Osteoblast (primary cell): ENCODE results near the gene ATAD3C. TPM values are rescaled to one million over a fixed set of nuclear protein-coding genes. Genes with fewer than 3 reads are reported as not detected.
A peak's percentile ranks its signal among the peaks of the same experiment; 100 is the strongest.
"Not testable (repeated sequence)": the region's sequence is repeated elsewhere in the genome, so short reads cannot be mapped to it uniquely, and the experiment has no call there.

Source experiments
- DNase-seq: peaks from one replicate; pipeline ENCODE4 v3.0.0; 2011; ENCODE audit warnings: low spot score, mixed read lengths; ENCODE audit not compliant: insufficient read length; ENCODE audit errors: missing footprints
- H2AFZ ChIP-seq: 2 replicates; pipeline ENCODE4 v1.6.0; 2011; ENCODE audit warnings: mild to moderate bottlenecking, low read length
- H3K27ac ChIP-seq: 2 replicates; pipeline ENCODE4 v1.5.1; 2011; ENCODE audit warnings: mild to moderate bottlenecking, low read depth, low read length, moderate library complexity
- H3K27me3 ChIP-seq: 2 replicates; pipeline ENCODE4 v1.6.0; 2012; ENCODE audit warnings: mild to moderate bottlenecking, control low read depth, inconsistent platforms, low read length, moderate library complexity; ENCODE audit not compliant: insufficient read depth
- H3K36me3 ChIP-seq: 2 replicates; pipeline ENCODE4 v1.5.1; 2011; ENCODE audit warnings: mild to moderate bottlenecking, low read length, control low read depth, moderate library complexity; ENCODE audit not compliant: insufficient read depth
- H3K4me1 ChIP-seq: 2 replicates; pipeline ENCODE4 v1.5.1; 2011; ENCODE audit warnings: mild to moderate bottlenecking, low read length, control low read depth, moderate library complexity; ENCODE audit not compliant: insufficient read depth
- H3K4me2 ChIP-seq: 2 replicates; pipeline ENCODE4 v1.6.0; 2011; ENCODE audit warnings: mild to moderate bottlenecking, low read length; ENCODE audit not compliant: insufficient read depth
- H3K4me3 ChIP-seq: fragments of 200-600 bp; sonication (generic); 3 replicates; pipeline ENCODE4 v1.5.1; 2012; ENCODE audit warnings: mild to moderate bottlenecking, low read length, inconsistent platforms; ENCODE audit not compliant: insufficient read depth
- H3K79me2 ChIP-seq: 2 replicates; pipeline ENCODE4 v1.6.0; 2012; ENCODE audit warnings: mild to moderate bottlenecking, low read length, control low read depth, inconsistent platforms; ENCODE audit not compliant: insufficient read depth
- H3K9me3 ChIP-seq: 2 replicates; pipeline ENCODE4 v1.5.1; 2011; ENCODE audit warnings: low read depth, low read length, control low read depth
- H4K20me1 ChIP-seq: 2 replicates; pipeline ENCODE4 v1.6.0; 2012; ENCODE audit warnings: mild to moderate bottlenecking, low read length, control low read depth; ENCODE audit not compliant: insufficient read depth
- total RNA-seq: library from RNA; depleted of rRNA; stranded (reverse); fragments of >200 nt; gene quantifications from 2 replicates; pipeline ENCODE4 v1.2.3, GENCODE V29; 2012
- TF ChIP-seq, protein P1 (sequence below): IDR thresholded peaks from 2 replicates; pipeline ENCODE4 v1.5.1; 2011; ENCODE audit warnings: mild to moderate bottlenecking, low read depth, low read length, moderate library complexity; ENCODE audit errors: extremely low read depth

Gene ATAD3C
- total RNA-seq, 1 donor: under 0.01 TPM

DNA sequence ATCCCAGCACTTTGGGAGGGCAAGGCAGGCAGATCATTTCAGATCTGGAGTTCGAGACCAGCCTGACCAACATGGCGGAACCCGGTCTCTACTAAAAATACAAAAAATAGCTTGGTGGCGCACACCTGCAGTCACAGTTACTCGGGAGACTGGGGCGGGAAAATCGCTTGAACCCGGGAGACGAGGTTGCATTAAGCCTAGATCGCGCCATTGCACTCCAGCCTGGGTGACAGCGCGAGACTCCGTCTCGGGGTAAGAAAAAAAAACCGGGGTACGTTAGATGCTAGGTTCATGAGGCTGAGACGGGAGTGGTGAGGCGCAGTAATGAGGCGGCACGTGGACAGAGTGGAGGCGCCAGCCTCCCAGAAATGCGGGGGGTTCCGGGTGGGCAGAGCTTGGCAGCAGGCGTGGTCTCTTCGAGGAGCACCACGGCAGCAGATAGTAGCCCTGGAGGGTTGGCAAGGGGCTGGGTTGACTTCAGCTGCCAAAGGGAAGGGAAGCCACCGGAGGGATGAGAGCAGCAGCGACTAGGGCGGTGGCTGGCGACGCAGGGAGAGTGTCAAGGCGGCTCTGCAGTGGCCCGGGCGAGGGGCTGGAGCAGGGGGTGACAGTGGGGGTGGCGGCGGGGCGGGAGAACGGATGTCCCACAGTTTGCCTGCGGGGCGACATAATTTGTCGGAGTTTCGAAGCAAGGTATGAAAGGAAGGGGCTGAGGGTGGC, 43.2 kb upstream of the ATAD3C start:
- DNase-seq: peak; percentile 86

DNA sequence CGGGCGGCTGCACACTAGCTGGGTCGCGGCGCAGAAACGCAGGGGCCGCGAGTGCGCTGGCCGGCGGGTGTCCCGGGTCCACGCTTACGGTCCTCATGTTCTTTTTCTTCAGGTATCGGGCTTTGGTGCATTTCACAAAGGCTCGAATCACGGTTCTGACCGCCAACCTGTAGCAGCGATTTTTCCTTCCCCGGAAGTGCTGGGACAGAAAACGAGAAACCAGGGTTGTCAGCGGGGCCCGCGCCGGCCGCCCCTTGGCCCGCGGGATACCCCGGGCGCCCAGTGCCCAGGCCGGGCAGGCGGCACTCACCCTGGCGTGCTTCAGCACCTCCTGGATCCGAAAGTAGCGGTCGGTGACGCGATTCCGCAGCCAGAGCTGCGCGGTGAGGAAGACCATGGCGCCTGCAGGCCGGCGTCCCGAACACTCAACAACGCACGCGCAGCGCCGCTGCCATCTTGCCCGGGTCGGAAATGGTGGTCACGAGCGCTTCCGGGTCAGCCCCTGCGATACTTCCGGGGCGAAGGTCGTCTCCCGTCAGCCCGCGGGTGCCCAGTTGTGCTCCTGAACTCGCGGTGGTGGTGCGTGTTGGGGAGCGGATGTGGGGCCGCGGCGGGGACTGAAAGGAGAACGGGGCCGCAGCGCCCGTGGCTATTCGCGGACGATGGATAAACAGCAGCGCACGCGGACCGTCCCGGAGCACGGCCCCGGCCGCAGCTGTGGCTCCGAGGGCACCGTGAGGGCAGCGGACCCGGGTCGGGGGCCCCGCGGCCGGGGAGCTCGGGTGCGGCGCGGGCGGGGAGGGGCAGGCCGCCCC, 42.5 kb upstream of the ATAD3C start, which contains the start of gene MRPL20:
Gene MRPL20 (minus strand): TSS at position 473 of the 815 bp plus-strand sequence. CDS start 76 bp downstream, at position 397.
- peaks cover 62% of the 10 kb centered on the region for H3K79me2 ChIP-seq
- peak within 1 kb of the TSS; percentile 88 for H2AFZ ChIP-seq
- H3K4me2 ChIP-seq: peak within 1 kb of the TSS; percentile 92
- H3K36me3 ChIP-seq: peaks cover 32% of the 10 kb centered on the region
- H3K4me1 ChIP-seq: peaks cover 17% of the 10 kb centered on the region
- peak within 1 kb of the TSS; percentile 76 for H3K27ac ChIP-seq
- H4K20me1 ChIP-seq: peaks cover 23% of the 10 kb centered on the region
- peak within 1 kb of the TSS; percentile 98 for H3K4me3 ChIP-seq
- H3K9me3 ChIP-seq: no peaks in the 10 kb centered on the region
- DNase-seq: peak; percentile 100
- H3K27me3 ChIP-seq: no peaks in the 10 kb centered on the region
- TF ChIP-seq, protein P1, sequence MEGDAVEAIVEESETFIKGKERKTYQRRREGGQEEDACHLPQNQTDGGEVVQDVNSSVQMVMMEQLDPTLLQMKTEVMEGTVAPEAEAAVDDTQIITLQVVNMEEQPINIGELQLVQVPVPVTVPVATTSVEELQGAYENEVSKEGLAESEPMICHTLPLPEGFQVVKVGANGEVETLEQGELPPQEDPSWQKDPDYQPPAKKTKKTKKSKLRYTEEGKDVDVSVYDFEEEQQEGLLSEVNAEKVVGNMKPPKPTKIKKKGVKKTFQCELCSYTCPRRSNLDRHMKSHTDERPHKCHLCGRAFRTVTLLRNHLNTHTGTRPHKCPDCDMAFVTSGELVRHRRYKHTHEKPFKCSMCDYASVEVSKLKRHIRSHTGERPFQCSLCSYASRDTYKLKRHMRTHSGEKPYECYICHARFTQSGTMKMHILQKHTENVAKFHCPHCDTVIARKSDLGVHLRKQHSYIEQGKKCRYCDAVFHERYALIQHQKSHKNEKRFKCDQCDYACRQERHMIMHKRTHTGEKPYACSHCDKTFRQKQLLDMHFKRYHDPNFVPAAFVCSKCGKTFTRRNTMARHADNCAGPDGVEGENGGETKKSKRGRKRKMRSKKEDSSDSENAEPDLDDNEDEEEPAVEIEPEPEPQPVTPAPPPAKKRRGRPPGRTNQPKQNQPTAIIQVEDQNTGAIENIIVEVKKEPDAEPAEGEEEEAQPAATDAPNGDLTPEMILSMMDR: no peak

More for the DNA sequence above, 43.2 kb upstream of the ATAD3C start:
- peak overlapping the region; percentile 88 for H2AFZ ChIP-seq
- H3K27me3 ChIP-seq: no peaks in the 10 kb centered on the region
- H4K20me1 ChIP-seq: peaks cover 27% of the 10 kb centered on the region
- peak overlapping the region; percentile 92 for H3K4me2 ChIP-seq
- peaks cover 37% of the 10 kb centered on the region for H3K36me3 ChIP-seq
- peak overlapping the region; percentile 98 for H3K4me3 ChIP-seq
- H3K9me3 ChIP-seq: no peaks in the 10 kb centered on the region
- peaks cover 70% of the 10 kb centered on the region for H3K79me2 ChIP-seq
- TF ChIP-seq, protein P1: no peak
- peak overlapping the region; percentile 76 for H3K27ac ChIP-seq
- peaks cover 18% of the 10 kb centered on the region for H3K4me1 ChIP-seq

- Histone ChIP-seq H3K9me3 (no peaks in the 10 kb centered on the region), H3K4me1 (peaks cover 17% of the 10 kb centered on the region), H3K4me2 (peak overlapping the region; percentile 92), H3K27me3 (no peaks in the 10 kb centered on the region), H3K27ac (peak overlapping the region; percentile 76), H3K4me3 (peak overlapping the region; percentile 98), H3K79me2 (peaks cover 57% of the 10 kb centered on the region), H4K20me1 (peaks cover 17% of the 10 kb centered on the region), H3K36me3 (peaks cover 26% of the 10 kb centered on the region), H2AFZ (peak overlapping the region; percentile 83)
- TF ChIP-seq, protein P1: no peak
- peak; percentile 95 for DNase-seq
These were observed 41.7 kb upstream of the ATAD3C start for GRCh38 chr1:1407636-1408318.

DNA sequence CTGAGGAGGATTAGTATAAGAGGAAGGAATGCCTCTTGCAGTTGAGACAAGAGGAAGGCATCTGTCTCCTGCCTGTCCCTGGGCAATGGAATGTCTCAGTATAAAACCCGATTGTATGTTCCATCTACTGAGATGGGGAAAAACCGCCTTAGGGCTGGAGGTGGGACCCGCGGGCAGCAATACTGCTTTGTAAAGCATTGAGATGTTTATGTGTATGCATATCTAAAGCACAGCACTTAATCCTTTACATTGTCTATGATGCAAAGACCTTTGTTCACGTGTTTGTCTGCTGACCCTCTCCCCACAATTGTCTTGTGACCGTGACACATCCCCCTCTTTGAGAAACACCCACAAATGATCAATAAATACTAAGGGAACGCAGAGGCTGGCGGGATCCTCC, 39.3 kb upstream of the ATAD3C start:
- not testable (repeated sequence) for H3K4me3 ChIP-seq, H2AFZ ChIP-seq, H3K4me2 ChIP-seq, H3K27me3 ChIP-seq, H3K27ac ChIP-seq, DNase-seq, H3K36me3 ChIP-seq, H3K9me3 ChIP-seq
- H3K79me2 ChIP-seq: peaks cover 43% of the 10 kb centered on the region
- peaks cover 15% of the 10 kb centered on the region for H3K4me1 ChIP-seq
- H4K20me1 ChIP-seq: peaks cover 17% of the 10 kb centered on the region
